ENCODE results near the gene MSI1. TPM values are rescaled to one million over a fixed set of nuclear protein-coding genes. Genes with fewer than 3 reads are reported as not detected.

Gene MSI1
- total RNA-seq, 2 experiments from 2014 or later = not detected

DNA sequence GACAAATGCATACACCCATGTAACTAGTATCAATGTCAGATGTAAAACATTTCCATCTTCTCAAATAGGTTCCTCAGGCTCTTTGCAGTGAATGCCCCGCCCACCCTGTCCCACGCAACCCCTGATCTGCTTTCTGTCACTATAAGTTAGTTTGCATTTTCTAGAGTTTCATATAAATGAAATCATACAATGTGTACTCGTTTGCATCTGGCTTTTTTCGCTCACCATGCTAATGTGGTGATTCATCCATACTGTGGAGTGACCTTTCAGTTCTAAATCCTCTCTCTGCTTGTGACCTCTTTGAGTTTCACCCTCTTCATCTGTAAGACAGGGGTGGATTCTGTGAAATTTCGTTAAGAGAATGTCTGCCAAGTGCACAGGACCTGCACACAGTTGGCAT, 30.6 kb upstream of the MSI1 start:
- Histone ChIP-seq H2AFZ (ENCODE audit: low read length) (no peak overlapping the region), H3K79me2 (ENCODE audit: insufficient read depth, low read depth, low read length) (no peaks in the 10 kb centered on the region), H3K9me2 (ENCODE audit: insufficient read depth, low read length) (no peaks in the 10 kb centered on the region), H3K4me3 (ENCODE audit: low read depth, low read length, poor library complexity, severe bottlenecking) (no peak overlapping the region), H3K27ac (ENCODE audit: low read depth, low read length, poor library complexity, severe bottlenecking) (no peak overlapping the region), H3K4me2 (ENCODE audit: low read length) (no peak overlapping the region), H3K9me3 (ENCODE audit: low read length) (no peaks in the 10 kb centered on the region), H3K36me3 (ENCODE audit: insufficient read depth, low read length) (no peaks in the 10 kb centered on the region), H4K20me1 (ENCODE audit: insufficient read depth, low read length) (no peaks in the 10 kb centered on the region), H3K4me1 (ENCODE audit: insufficient read depth, low read length, poor library complexity, severe bottlenecking) (no peaks in the 10 kb centered on the region)
- DNase-seq (ENCODE audit: low spot score) = no peak
- ChIA-PET POLR2A (interaction anchor here (0.6 kb wide), 1 partner anchor 521 kb away, joined by 8 read pairs; no protein-coding TSS in a partner anchor), CTCF (ENCODE audit: unreplicated experiment) (no interaction called here)
- TF ChIP-seq EZH2phosphoT487 (IDR thresholded peaks at IDR 0.05; ENCODE audit: borderline replicate concordance, low read depth, low read length) = no peak
- TF ChIP-seq, protein P1, sequence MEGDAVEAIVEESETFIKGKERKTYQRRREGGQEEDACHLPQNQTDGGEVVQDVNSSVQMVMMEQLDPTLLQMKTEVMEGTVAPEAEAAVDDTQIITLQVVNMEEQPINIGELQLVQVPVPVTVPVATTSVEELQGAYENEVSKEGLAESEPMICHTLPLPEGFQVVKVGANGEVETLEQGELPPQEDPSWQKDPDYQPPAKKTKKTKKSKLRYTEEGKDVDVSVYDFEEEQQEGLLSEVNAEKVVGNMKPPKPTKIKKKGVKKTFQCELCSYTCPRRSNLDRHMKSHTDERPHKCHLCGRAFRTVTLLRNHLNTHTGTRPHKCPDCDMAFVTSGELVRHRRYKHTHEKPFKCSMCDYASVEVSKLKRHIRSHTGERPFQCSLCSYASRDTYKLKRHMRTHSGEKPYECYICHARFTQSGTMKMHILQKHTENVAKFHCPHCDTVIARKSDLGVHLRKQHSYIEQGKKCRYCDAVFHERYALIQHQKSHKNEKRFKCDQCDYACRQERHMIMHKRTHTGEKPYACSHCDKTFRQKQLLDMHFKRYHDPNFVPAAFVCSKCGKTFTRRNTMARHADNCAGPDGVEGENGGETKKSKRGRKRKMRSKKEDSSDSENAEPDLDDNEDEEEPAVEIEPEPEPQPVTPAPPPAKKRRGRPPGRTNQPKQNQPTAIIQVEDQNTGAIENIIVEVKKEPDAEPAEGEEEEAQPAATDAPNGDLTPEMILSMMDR (conservative IDR thresholded peaks at IDR 0.05; ENCODE audit: low read length) = no peak
- no TSS peak for BruUV-seq (replicated peaks)
- intact Hi-C loops (cut with micrococcal nuclease; ENCODE audit: unreplicated experiment) = no loop called here

DNA sequence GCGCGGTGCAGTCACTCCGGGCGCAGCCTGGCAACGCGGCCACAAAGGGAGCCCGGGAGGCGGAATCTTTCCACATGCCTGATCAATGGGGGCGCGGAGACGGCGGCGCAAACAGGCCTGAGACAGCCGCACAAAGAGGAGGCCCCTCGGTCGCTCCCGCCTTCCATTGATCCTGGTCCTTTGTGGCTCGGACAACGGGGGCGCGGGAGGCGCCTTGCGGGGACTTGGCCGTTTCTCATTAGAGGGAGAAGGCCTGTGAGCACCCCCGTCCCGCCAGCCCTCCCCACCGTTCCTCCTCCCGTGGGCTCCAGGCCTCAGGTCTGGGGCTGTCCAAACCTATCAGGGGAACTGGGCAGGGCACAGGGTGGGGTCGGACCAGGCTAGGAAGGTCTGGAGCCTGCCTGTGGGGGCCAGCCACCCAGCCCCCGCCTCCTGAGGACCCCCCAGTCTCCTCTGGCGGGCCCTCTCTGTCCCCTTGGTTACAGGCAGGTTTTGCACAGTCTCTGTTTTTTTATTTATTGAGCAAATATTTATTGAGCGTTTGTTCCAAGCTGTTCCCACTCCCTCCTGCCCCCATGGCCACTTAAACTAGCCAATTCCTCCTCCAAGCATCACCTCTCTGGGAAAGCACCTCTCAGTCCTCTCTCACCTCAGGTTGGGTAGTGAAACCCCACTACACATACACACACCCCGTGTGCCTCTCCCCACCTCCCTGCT, 29.0 kb upstream of the MSI1 start:
- no peaks in the 10 kb centered on the region for H4K20me1 ChIP-seq (ENCODE audit: insufficient read depth, low read length)
- POLR2A ChIA-PET = no interaction called here
- no peaks in the 10 kb centered on the region for H3K36me3 ChIP-seq (ENCODE audit: insufficient read depth, low read length)
- no peaks in the 10 kb centered on the region for H3K9me2 ChIP-seq (ENCODE audit: insufficient read depth, low read length)
- H3K27ac ChIP-seq (ENCODE audit: low read depth, low read length, poor library complexity, severe bottlenecking) = no peak overlapping the region
- H2AFZ ChIP-seq (ENCODE audit: low read length) = no peak overlapping the region
- no peak for DNase-seq (ENCODE audit: low spot score)
- TF ChIP-seq, protein P1 (conservative IDR thresholded peaks at IDR 0.05; ENCODE audit: low read length) = no peak
- TF ChIP-seq EZH2phosphoT487 (IDR thresholded peaks at IDR 0.05; ENCODE audit: borderline replicate concordance, low read depth, low read length) = no peak
- BruUV-seq (replicated peaks) = no TSS peak
- H3K4me1 ChIP-seq (ENCODE audit: insufficient read depth, low read length, poor library complexity, severe bottlenecking) = no peaks in the 10 kb centered on the region
- H3K4me3 ChIP-seq (ENCODE audit: low read depth, low read length, poor library complexity, severe bottlenecking) = no peak overlapping the region
- no peak overlapping the region for H3K4me2 ChIP-seq (ENCODE audit: low read length)
- H3K79me2 ChIP-seq (ENCODE audit: insufficient read depth, low read depth, low read length) = no peaks in the 10 kb centered on the region
- intact Hi-C loops (cut with micrococcal nuclease; ENCODE audit: unreplicated experiment) = no loop called here
- no peaks in the 10 kb centered on the region for H3K9me3 ChIP-seq (ENCODE audit: low read length)
- CTCF ChIA-PET (ENCODE audit: unreplicated experiment) = no interaction called here

Measured in OCI-LY7 (cell line).